Neural cell (in vitro differentiated cells): ENCODE data around the gene SAV1. TPM values are rescaled to one million over a fixed set of nuclear protein-coding genes. Genes with fewer than 3 reads are reported as not detected.

ENCODE experiments used
- H2AFZ ChIP-seq: fragments of 200-600, 300-800 bp; sonication (generic), shearing (Covaris generic); 2 replicates; pipeline ENCODE4 v1.6.0; 2014; ENCODE audit warnings: low read depth, mild to moderate bottlenecking, antibody characterized with exemption, low read length, moderate library complexity
- H3F3A ChIP-seq: fragments of 200-600 bp; shearing (Covaris generic); 2 replicates; pipeline ENCODE4 v1.6.1; 2016; ENCODE audit warnings: mild to moderate bottlenecking, moderate library complexity, mixed read lengths, antibody characterized with exemption, low read length; ENCODE audit not compliant: insufficient read depth, poor library complexity, severe bottlenecking
- H3K27ac ChIP-seq: fragments of 200-600, 300-800 bp; sonication (generic), shearing (Covaris generic); 2 replicates; pipeline ENCODE4 v1.5.1; 2014; ENCODE audit warnings: mild to moderate bottlenecking, low read length, moderate library complexity
- H3K27me3 ChIP-seq: fragments of 300-800, 200-600 bp; sonication (generic), shearing (Covaris generic); 2 replicates; pipeline ENCODE4 v1.6.0; 2014; ENCODE audit warnings: mild to moderate bottlenecking, low read depth, low read length, moderate library complexity; ENCODE audit not compliant: insufficient read depth
- H3K36me3 ChIP-seq: fragments of 300-800, 200-600 bp; sonication (generic), shearing (Covaris generic); 2 replicates; pipeline ENCODE4 v1.5.1; 2014; ENCODE audit warnings: mild to moderate bottlenecking, antibody characterized with exemption, low read length, moderate library complexity; ENCODE audit not compliant: insufficient read depth
- H3K4me2 ChIP-seq: fragments of 300-800, 200-600 bp; sonication (generic), shearing (Covaris generic); 2 replicates; pipeline ENCODE4 v1.6.0; 2014; ENCODE audit warnings: mild to moderate bottlenecking, low read length
- H3K4me3 ChIP-seq: fragments of 300-800, 200-600 bp; sonication (generic), shearing (Covaris generic); 2 replicates; pipeline ENCODE4 v1.5.1; 2014; ENCODE audit warnings: mild to moderate bottlenecking, low read length, moderate library complexity
- H3K79me2 ChIP-seq: fragments of 200-600 bp; shearing (Covaris generic); replicated peaks from 2 replicates; pipeline ENCODE4 v1.6.0; 2014; ENCODE audit warnings: mild to moderate bottlenecking, low read length, moderate library complexity; ENCODE audit not compliant: insufficient read depth
- H3K9ac ChIP-seq: fragments of 300-800, 200-600 bp; sonication (generic), shearing (Covaris generic); 2 replicates; pipeline ENCODE4 v1.6.1; 2016; ENCODE audit warnings: mild to moderate bottlenecking, low read length, mixed read lengths
- H3K9me2 ChIP-seq: fragments of 200-600 bp; shearing (Covaris generic); 2 replicates; pipeline ENCODE4 v1.6.1; 2016; ENCODE audit warnings: mild to moderate bottlenecking, low read length, mixed read lengths; ENCODE audit not compliant: insufficient read depth
- H3K9me3 ChIP-seq: fragments of 200-600, 300-800 bp; sonication (generic), shearing (Covaris generic); 2 replicates; pipeline ENCODE4 v1.6.1; 2016; ENCODE audit warnings: mild to moderate bottlenecking, mixed run types, low read length, moderate library complexity, mixed read lengths
- H4K20me1 ChIP-seq: fragments of 200-600 bp; shearing (Covaris generic); 2 replicates; pipeline ENCODE4 v1.6.1; 2016; ENCODE audit warnings: mild to moderate bottlenecking, mixed run types; ENCODE audit not compliant: insufficient read depth
- EP300 ChIP-seq: fragments of 450-650 bp; conservative IDR thresholded peaks from 2 replicates; pipeline ENCODE4 v1.6.1; 2014; ENCODE audit warnings: antibody characterized with exemption, mild to moderate bottlenecking, moderate library complexity; ENCODE audit not compliant: poor library complexity, severe bottlenecking
- EZH2 ChIP-seq: fragments of 200-600, 300-800 bp; shearing (Covaris generic), sonication (generic); IDR thresholded peaks from 2 replicates; pipeline ENCODE4 v1.6.1; 2014; ENCODE audit warnings: antibody characterized with exemption, low read length, borderline replicate concordance, mild to moderate bottlenecking; ENCODE audit not compliant: insufficient read depth, poor library complexity, severe bottlenecking
- MXI1 ChIP-seq: fragments of 450-650 bp; conservative IDR thresholded peaks from 2 replicates; pipeline ENCODE4 v1.6.1; 2014; ENCODE audit warnings: antibody characterized with exemption, mild to moderate bottlenecking; ENCODE audit not compliant: poor library complexity, severe bottlenecking
- POLR2AphosphoS5 ChIP-seq: IDR thresholded peaks from 2 replicates; pipeline ENCODE4 v1.6.1; 2012
- RAD21 ChIP-seq: fragments of 450-650 bp; conservative IDR thresholded peaks from 2 replicates; pipeline ENCODE4 v1.6.1; 2014; ENCODE audit warnings: antibody characterized with exemption, mild to moderate bottlenecking, moderate library complexity
- SMC3 ChIP-seq: fragments of 450-650 bp; conservative IDR thresholded peaks from 2 replicates; pipeline ENCODE4 v1.6.1; 2014; ENCODE audit warnings: antibody characterized with exemption, mild to moderate bottlenecking, moderate library complexity; ENCODE audit not compliant: poor library complexity
- TAF1 ChIP-seq: IDR thresholded peaks from 2 replicates; pipeline ENCODE4 v1.6.1; 2012; ENCODE audit warnings: low read depth
- polyA plus RNA-seq: library from polyadenylated mRNA; depleted of rRNA; stranded (reverse); fragments of >200 nt; gene quantifications from 2 replicates; pipeline ENCODE4 v1.2.3, GENCODE V29; 2014
- TF ChIP-seq, protein P1 (sequence below): fragments of 450-650 bp; IDR thresholded peaks from 2 replicates; pipeline ENCODE4 v1.5.1; 2014; ENCODE audit warnings: antibody characterized with exemption, mild to moderate bottlenecking, moderate library complexity; ENCODE audit not compliant: poor library complexity, severe bottlenecking
- TF ChIP-seq, protein P2 (sequence below): IDR thresholded peaks from 2 replicates; pipeline ENCODE4 v1.6.1; 2012; ENCODE audit warnings: borderline replicate concordance

Gene SAV1
- polyA plus RNA-seq, 1 donor from 2014 or later = 4.9 TPM

DNA sequence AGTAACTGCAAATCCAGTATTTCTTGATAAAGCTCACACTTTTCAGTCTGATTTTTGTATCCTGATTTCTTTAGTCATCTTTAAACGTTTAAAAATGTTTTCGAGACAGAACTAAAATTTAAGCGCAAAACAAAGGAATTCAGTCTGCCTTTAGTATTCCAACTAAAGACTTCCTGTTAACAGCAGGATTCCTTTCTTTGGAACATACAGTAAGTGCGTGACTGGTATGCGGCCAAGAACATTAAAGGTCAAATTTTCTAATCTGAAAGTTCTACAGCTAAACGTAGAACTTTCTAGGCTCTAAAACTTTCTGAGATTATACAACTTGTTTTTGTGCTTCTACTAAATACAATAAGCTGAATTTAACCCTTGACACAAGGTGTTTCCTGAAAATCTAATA is 9.9 kb downstream of the SAV1 start:
- Histone ChIP-seq H3K9me3 (no peaks in the 10 kb centered on the region), H3K36me3 (no peaks in the 10 kb centered on the region), H3K79me2 (peaks cover 3% of the 10 kb centered on the region), H3K4me2 (no peak overlapping the region), H3K4me3 (no peak overlapping the region), H3K9me2 (no peaks in the 10 kb centered on the region), H4K20me1 (no peaks in the 10 kb centered on the region), H3K9ac (no peak overlapping the region), H3K27ac (no peak overlapping the region), H3K27me3 (no peaks in the 10 kb centered on the region), H3F3A (no peaks in the 10 kb centered on the region), H2AFZ (no peak overlapping the region)
- TF ChIP-seq POLR2AphosphoS5 (no peak), MXI1 (no peak), EP300 (no peak), TAF1 (no peak), SMC3 (no peak)
- TF ChIP-seq, protein P1, sequence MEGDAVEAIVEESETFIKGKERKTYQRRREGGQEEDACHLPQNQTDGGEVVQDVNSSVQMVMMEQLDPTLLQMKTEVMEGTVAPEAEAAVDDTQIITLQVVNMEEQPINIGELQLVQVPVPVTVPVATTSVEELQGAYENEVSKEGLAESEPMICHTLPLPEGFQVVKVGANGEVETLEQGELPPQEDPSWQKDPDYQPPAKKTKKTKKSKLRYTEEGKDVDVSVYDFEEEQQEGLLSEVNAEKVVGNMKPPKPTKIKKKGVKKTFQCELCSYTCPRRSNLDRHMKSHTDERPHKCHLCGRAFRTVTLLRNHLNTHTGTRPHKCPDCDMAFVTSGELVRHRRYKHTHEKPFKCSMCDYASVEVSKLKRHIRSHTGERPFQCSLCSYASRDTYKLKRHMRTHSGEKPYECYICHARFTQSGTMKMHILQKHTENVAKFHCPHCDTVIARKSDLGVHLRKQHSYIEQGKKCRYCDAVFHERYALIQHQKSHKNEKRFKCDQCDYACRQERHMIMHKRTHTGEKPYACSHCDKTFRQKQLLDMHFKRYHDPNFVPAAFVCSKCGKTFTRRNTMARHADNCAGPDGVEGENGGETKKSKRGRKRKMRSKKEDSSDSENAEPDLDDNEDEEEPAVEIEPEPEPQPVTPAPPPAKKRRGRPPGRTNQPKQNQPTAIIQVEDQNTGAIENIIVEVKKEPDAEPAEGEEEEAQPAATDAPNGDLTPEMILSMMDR = no peak
- TF ChIP-seq, protein P2, sequence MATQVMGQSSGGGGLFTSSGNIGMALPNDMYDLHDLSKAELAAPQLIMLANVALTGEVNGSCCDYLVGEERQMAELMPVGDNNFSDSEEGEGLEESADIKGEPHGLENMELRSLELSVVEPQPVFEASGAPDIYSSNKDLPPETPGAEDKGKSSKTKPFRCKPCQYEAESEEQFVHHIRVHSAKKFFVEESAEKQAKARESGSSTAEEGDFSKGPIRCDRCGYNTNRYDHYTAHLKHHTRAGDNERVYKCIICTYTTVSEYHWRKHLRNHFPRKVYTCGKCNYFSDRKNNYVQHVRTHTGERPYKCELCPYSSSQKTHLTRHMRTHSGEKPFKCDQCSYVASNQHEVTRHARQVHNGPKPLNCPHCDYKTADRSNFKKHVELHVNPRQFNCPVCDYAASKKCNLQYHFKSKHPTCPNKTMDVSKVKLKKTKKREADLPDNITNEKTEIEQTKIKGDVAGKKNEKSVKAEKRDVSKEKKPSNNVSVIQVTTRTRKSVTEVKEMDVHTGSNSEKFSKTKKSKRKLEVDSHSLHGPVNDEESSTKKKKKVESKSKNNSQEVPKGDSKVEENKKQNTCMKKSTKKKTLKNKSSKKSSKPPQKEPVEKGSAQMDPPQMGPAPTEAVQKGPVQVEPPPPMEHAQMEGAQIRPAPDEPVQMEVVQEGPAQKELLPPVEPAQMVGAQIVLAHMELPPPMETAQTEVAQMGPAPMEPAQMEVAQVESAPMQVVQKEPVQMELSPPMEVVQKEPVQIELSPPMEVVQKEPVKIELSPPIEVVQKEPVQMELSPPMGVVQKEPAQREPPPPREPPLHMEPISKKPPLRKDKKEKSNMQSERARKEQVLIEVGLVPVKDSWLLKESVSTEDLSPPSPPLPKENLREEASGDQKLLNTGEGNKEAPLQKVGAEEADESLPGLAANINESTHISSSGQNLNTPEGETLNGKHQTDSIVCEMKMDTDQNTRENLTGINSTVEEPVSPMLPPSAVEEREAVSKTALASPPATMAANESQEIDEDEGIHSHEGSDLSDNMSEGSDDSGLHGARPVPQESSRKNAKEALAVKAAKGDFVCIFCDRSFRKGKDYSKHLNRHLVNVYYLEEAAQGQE = no peak

DNA sequence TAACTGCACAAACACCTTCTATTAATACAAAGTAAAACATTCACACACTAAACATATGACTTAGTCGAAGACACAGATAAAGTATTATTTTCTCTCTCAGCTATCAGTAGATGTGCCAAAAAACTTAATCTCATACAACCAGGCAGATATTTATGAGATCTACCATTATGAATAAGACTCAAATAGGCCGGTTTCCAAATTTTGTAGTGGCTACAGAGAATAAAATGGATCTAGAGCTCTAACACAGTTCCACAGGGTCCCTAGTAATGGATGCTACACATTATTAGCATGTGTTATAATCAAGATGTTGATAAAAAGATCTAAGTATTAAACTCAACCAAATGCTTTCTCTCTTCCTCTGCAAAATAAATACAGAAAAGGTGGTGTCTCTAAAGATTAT is 10.4 kb downstream of the SAV1 start:
- Histone ChIP-seq H3F3A (no peaks in the 10 kb centered on the region), H3K9me3 (no peaks in the 10 kb centered on the region), H3K79me2 (peaks cover 3% of the 10 kb centered on the region), H3K9me2 (no peaks in the 10 kb centered on the region), H2AFZ (no peak overlapping the region), H3K27ac (no peak overlapping the region), H4K20me1 (no peaks in the 10 kb centered on the region), H3K4me2 (no peak overlapping the region), H3K27me3 (no peaks in the 10 kb centered on the region), H3K9ac (no peak overlapping the region), H3K4me3 (no peak overlapping the region), H3K36me3 (no peaks in the 10 kb centered on the region)
- TF ChIP-seq EP300 = no peak
- no peak for TF ChIP-seq RAD21
- TF ChIP-seq TAF1 = no peak
- TF ChIP-seq EZH2 = no peak
- no peak for TF ChIP-seq POLR2AphosphoS5
- TF ChIP-seq MXI1 = no peak
- TF ChIP-seq SMC3 = no peak
- TF ChIP-seq, protein P2 = no peak
- TF ChIP-seq, protein P1 = no peak
